ENCODE data around the gene RAX.

GRCh38 chr18:59306640-59307039 is 33.4 kb upstream of the RAX start:
- no peak for TF ChIP-seq FOXK2 (IDR thresholded peaks at IDR 0.05)
- no peak for TF ChIP-seq SP1 (IDR thresholded peaks at IDR 0.05)
- TF ChIP-seq BHLHE40 (IDR thresholded peaks at IDR 0.05; ENCODE audit: borderline replicate concordance), result no peak
- TF ChIP-seq SUZ12 (IDR thresholded peaks at IDR 0.05), result no peak
- no peak for TF ChIP-seq ARNT (IDR thresholded peaks at IDR 0.05)
- TF ChIP-seq NFRKB (IDR thresholded peaks at IDR 0.05), result no peak
- no peak for TF ChIP-seq ZNF384 (IDR thresholded peaks at IDR 0.05)
- TF ChIP-seq FOXA1 (IDR thresholded peaks at IDR 0.05), result no peak
- no peak for TF ChIP-seq PKNOX1 (IDR thresholded peaks at IDR 0.05)

All from HEK293T (cell line).